ENCODE data around the gene CASP8AP2. TPM values are rescaled to one million over a fixed set of nuclear protein-coding genes. Genes with fewer than 3 reads are reported as not detected.
"Not testable (repeated sequence)": the region's sequence is repeated elsewhere in the genome, so short reads cannot be mapped to it uniquely, and the experiment has no call there.

Gene CASP8AP2
- total RNA-seq, result 10 to 100 TPM; 11.2 to 14.2 TPM
- long read RNA-seq, partial matches to known transcripts, result 0 of 8 reads
- long read RNA-seq, other reads (novel, unspliced or antisense), result 4 of 8 reads

DNA sequence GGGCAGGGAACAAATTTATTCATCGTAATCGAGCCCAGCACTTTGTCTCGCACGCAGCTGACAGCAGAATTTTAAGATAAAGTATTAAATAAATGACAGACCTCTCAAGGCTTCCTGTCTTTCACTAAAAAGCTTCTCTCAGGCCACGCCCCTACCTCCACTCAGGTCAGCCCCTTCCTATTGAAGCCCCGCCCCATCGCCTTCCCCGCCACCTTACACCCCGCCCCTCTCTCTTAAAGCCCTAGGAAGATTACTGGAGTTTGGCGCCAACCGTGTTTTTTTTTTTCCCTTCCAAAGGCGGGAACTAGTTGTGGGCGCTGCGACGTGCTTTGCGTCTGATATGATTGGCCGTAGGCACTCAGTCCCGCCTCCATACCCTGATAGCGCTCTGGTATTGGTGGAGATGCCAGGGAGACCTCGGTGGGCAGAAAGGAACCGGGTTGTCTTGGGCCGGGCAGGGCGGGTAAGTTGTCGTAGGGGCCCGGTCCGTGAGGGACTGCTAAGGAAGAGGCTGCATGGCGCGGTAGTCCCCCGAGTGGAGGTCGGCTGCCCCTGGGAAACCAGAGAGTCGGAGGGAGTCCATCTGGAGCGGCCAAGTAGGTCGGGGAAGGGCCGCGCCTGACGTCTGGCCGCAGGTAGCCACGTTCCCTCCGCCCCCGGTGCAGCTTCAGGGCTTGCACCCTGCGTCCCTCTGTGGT lies at the start of gene CASP8AP2:
CASP8AP2 (plus strand) TSS at position 409 of the 698 bp plus-strand sequence.
- intact Hi-C loops (cut with DNase I), result no loop called here
- ATAC-seq, result peak; percentile 99
- peak; percentile 94 for DNase-seq

DNA sequence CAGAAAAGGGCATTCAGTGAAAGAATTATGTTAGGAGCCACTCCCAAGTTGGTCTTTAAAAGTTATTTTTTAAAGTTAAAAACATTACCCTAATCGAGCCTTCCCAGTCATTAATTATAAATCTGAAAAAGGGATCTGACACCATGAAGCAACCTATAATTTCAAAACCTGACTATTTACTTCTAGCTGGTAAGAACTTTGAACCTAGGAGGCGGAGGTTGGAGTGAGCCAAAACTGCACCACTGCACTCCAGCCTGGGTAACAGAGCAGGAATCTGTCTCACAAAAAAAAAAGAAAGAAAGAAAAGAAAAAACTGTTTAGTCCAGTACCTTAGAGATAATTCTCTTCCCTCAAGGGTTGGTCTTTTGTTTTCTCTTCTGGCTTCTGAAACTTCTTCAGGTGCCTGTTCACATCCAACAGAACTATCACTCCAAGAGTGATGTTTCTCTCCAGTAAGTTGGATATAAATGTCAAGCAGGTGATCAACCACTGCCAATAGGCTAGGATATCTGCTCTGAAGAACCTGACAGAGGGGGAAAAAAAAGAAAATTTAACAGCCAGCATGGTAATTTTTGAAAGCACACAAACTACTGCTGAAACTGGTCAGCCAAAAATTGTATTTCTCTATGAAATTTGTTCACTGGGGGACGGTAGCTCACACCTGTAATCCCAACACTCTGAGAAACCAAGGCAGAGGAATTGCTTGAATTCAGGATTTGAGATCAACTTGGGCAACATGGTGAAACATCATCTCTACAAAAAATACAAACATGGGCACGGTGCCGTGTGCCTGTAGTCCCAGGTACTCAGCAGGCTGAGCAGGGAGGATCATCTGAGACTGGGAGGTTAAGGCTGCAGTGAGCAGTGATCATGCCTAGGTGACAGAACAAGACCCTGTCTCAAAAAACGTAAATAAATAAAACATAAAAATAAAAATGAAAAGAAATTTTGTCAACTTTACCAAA lies 48.3 kb upstream of the CASP8AP2 start:
- intact Hi-C loops (cut with DNase I), result no loop called here

DNA sequence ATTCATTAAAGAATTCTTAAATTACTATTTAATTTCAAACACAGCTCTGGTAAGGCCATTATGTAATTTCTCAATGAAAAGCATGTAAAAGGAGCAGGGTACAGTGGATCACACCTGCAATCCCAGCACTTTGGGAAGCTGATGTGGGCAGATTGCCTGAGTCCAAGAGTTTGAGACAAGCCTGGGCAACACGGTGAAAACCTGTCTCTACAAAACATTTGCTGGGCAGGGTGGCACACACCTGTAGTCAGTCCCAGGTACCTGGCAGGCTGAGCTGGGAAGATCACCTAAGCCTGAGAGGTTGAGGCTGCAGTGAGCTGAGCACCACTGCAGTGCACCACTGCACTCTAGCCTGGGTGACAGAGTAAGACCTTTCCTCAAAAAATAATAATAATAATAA lies 47.5 kb upstream of the CASP8AP2 start:
- DNase-seq, result no peak
- intact Hi-C loops (cut with DNase I), result no loop called here
- ATAC-seq, result no peak

More for the DNA sequence above, 48.3 kb upstream of the CASP8AP2 start:
- DNase-seq (no peak), ATAC-seq (no peak)

DNA sequence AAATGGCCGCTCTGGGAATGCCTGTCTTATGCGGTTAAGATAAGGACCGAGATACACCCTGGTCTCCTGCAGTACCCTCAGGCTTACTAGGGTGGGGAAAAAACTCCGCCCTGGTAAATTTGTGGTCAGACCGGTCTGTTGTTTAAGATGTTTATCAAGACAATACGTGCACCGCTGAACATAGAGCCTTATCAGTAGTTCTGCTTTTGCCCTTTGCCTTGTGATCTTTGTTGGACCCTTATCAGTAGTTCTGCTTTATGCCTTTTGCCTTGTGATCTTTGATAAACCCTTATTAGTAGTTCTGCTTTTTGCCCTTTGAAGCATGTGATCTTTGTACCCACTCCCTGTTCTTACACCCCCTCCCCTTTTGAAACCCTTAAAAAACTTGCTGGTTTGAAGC lies 46.4 kb upstream of the CASP8AP2 start:
- DNase-seq; ATAC-seq; intact Hi-C loops (cut with DNase I): not testable (repeated sequence)

DNA sequence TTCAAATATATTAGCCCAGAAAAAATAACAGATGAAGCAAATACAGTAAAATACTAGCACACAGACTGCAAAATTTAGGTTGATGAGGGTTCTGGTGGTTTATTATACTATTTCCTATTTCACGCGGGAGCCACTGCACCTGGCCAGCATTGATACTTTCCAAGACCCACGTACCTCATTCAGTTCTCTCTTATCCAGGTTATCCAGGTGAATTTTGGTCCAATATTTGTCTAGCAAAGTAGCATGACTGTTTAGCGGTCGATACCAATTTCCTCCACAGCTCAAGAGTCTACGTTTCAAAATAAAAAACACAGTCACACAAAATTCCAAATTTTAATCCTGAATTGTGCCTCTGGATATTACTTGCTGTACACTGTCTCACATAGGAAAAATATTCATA lies 44.8 kb upstream of the CASP8AP2 start:
- intact Hi-C loops (cut with DNase I), result no loop called here
- no peak for DNase-seq

DNA sequence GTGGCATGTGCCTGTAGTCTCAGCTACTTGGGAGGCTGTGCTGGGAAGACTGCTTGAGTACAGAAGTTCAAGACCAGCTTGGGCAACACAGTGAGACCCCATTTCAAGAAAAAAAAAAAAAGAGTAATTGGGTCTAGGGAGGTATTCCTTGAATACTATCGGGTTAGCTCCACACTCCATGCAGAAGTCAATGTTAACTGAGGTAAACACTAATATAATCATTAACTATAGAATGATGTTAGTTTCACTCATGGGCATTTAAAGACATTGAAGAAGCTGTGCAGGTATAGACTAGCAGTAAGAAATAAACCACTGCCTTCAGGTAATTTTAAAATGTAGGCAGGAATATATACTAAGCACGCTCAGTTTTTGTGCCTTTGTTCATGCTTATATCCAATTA lies 42.7 kb upstream of the CASP8AP2 start:
- DNase-seq (no peak), ATAC-seq (no peak)
- intact Hi-C loops (cut with DNase I), result no loop called here

More for the DNA sequence above, 44.8 kb upstream of the CASP8AP2 start:
- no peak for ATAC-seq

DNA sequence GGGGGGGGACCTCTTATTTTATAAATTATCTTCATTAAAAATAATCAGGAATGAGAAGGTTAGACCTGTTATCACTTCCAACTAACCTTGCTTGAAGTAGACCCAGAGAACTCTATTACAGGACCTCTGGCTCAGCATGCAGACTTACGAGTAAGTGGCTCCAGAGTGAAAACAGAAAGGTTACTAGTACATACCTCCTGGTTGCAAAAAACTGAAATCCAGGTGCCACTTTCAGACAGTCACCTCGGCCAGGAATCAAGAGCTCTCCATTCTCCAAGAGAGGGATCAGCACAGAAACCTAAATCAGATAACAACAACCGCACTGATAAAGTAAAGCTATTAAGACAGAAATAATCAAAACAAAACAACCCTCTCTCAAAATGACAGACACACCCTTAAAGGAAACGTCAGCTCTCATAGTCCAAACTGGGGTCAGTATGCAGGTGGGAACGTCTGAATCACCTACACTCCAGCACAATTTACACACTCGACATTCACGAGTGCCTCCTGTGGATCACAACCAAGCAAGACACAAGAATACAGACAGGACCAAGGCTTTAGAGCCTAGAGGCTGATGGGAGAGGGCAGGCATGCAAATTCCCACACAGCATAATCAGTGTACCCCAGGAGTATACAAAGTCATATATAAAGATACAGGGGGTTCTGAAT lies 41.9 kb upstream of the CASP8AP2 start:
- intact Hi-C loops (cut with DNase I), result no loop called here
- no peak for ATAC-seq
- DNase-seq, result no peak

DNA sequence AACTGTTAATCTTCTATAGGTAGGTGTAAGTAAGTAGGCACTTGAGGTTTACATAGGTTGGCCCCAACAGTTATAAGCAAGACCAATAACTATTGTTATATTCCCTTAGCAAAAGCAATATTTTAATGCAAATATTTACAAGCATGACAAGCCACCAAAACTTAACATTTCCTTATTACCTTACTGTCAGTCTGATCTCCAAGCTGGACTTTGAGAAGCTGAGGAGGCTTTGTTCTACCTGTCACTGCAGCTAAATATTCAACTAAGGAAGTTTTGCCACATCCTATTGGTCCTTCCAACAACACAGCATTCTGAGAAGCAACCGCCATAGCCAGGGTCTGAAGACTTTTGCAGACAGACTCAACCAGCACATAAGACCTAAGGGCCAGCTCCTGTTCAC lies 39.7 kb upstream of the CASP8AP2 start:
- no peak for DNase-seq
- no peak for ATAC-seq
- intact Hi-C loops (cut with DNase I), result no loop called here

DNA sequence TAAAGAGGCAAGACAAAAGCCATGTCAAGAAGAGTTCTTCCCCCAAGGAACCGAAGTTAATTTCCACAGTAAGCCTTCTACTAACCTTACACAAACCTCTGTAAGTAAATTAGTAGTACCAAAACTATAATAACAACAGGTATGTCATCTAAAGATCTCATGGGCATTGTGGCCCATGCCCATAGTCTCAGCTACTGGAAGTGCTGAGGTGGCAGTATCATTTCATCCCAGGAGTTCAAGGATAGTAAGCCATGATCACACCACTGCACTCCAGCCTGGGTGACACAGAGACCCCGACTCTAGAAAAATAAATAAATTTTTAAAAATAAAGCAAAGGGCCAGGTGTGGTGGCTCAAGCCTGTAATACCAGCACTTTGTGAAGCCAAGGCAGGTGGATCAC lies 39.3 kb upstream of the CASP8AP2 start:
- DNase-seq (no peak), ATAC-seq (no peak)
- intact Hi-C loops (cut with DNase I), result no loop called here

DNA sequence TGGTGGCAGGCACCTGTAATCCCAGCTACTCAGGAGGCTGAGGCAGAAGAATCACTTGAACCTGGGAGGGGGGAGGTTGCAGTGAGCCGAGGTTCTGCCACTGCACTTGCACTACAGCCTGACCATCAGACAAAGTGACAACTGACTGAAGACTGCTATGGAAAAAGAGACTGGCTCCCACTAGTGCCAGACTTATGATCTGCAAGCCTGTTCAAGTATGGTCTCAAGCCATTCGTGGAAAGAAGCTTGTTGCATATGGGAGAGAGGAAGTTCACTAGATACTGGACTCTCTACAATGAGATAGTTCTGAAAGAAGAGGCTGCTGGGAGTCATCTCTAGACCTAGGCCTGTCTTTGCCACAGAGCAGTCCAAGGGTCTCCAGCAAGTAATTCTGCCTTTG lies 36.8 kb upstream of the CASP8AP2 start:
- intact Hi-C loops (cut with DNase I), result no loop called here
- ATAC-seq, result peak; percentile 63 to 67
- no peak for DNase-seq

DNA sequence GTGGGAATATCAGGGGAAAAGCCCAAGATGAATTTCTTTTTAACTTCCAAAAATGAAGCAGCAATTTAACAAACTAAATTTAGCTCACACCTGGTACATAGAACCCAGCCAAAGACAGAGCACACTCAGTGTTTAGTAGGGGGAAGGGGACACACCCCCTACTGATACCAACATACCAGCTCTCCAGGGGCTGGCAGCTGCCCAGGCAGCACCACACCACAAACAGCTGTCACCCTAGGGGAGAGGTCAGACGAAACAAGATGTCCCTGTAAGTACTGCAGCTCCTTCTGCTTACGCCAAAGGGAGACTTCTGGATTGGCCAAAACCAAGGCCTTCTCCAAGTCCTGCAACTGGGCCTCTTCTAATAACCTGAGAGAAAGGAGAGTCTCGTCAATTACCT lies 36.1 kb upstream of the CASP8AP2 start:
- intact Hi-C loops (cut with DNase I), result no loop called here
- peak; percentile 78 to 85 for ATAC-seq

DNA sequence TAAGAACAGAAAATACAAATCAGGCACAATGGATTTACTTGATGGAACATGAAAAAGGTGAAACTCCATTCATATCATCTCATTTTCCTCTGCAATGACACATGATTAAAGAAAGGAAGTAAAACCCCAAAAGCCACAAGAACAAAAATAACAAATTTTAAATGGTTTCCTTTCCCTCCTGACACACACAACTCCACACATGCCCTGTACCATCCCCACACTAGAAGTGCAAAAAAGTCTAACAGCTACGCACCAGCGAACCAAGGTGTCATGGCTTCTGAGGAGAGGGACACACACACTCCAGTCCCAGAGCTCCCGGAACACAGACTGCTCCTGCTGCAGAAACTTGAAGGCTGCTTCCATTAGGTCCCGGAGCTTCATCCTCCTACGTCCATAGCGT lies 35.4 kb upstream of the CASP8AP2 start:
- DNase-seq, result no peak
- intact Hi-C loops (cut with DNase I), result no loop called here
- ATAC-seq, result no peak

More for the DNA sequence above, 36.1 kb upstream of the CASP8AP2 start:
- peak; percentile 31 for DNase-seq

DNA sequence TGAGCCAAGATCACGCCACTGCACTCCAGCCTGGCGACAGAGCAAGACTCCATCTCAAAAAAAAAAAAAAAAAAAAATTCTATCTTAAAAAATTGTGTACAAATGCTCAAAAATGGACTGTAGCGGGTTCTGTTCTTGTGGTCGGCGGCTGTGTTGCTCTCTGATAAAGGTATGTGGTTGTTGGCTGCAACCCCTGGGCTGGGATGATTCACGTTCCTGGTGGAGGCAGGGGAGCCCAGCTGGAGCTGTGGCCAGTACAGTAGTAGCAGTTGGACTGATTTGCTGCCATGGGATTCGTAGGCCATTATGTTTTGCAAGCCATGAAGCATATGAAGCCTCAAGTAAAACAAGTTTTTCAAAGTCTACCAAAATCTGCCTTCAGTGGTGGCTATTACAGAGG lies 32.4 kb upstream of the CASP8AP2 start:
- ATAC-seq (peak in 1 of 2 donors; percentile 62), DNase-seq (peak; percentile 41)
- intact Hi-C loops (cut with DNase I), result no loop called here

DNA sequence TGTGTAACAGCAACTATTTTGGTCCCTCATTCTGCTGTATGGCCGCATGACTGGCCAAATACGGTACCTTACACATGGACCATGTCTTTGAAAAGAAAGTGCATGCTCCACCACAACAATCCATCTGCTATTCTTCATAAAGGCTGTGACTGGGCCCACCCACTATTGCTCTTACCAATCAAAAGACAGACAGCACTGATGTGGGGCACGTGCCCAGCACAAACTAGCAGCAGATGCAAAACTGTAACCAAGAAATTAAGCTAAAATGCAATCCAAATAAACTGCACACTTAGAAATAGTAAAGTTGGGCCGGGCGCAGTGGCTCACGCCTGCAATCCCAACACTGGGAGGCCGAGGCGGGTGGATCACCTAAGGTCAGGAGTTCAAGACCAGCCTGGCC lies 30.6 kb upstream of the CASP8AP2 start:
- DNase-seq, result no peak
- no peak for ATAC-seq
- intact Hi-C loops (cut with DNase I), result no loop called here

DNA sequence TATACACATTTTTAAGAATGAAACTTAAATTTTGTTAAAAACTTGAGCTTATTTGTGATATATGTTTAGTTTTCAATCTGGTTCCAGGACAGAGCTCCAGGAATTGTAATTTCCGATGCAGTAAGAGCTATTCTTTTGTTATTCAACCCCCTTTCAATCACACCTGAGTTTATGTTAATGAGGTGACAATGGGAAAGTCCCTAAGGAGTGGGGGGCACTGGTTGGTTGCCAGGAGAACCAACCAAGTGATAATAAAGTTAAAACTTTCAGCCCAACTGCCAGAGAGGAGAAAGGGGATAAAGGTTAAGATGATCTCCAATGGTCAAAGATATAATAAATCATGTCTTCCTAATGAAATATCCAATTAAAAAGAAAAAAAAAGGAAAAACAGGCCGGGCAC lies 29.9 kb upstream of the CASP8AP2 start:
- no peak for DNase-seq
- intact Hi-C loops (cut with DNase I), result no loop called here
- no peak for ATAC-seq

DNA sequence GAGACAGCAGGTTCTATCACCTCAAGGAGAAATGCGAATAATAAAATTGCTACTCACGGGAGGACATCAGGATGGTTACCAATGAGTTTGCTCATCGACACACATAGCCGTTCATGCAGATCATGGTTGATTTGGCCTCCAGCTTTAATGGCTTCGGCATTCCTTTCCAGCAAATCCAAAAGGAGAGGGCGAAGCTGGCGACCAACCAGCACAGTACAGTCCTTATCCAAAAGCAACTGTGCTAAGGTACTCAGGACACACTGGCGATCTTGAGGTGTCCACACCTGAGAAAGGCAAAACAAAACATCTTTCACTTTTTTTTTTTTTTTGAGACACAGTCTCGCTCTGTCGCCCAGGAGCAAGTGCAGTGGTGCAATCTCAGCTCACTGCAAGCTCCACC lies 26.4 kb upstream of the CASP8AP2 start:
- intact Hi-C loops (cut with DNase I), result no loop called here
- ATAC-seq (no peak), DNase-seq (no peak)

DNA sequence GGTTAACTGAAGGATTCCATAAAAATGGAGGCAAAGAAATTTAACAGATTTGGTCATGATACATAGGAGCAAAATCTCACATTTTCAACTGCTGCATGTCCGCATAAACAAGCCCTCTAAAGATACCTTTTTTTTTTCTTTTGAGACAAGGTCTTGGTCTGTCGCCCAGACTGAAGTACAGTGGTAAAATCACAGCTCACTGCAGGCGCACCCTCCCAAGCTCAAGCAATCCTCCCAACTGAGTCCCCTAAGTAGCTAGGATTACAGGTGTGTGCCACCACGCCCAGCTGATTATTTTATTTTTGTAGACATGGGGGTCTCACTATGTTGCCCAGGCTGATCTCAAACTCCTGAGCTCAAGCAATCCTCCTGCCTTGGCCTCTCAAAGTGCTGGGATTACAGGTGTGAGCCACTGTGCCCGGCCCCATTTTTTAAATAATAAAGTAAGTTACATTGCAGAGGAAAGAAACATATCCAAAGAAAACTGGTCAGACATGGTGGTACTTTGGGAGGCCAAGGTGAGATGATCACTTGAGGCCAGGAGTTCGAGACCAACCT lies 23.8 kb upstream of the CASP8AP2 start:
- intact Hi-C loops (cut with DNase I), result no loop called here
- DNase-seq, result no peak
- no peak for ATAC-seq

DNA sequence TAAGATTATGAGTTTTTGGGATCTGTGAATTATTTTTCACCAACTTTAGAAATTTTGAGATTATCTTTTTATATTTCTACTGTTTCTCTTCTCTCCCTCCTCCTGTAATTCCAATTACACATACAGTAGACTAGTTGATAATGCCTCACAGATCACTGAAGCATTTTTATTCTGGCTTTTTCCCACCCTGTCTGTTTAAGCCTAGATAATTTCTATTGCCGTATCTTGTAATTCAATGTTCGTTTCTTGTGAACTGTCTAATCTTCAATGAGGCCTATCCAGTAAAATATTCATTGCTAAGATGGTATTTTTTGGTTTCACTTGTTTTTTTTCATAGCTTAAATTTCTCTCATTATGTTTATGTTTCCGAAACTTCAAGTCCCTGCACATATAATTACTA lies 22.1 kb upstream of the CASP8AP2 start:
- intact Hi-C loops (cut with DNase I), result no loop called here
- ATAC-seq (no peak), DNase-seq (no peak)

DNA sequence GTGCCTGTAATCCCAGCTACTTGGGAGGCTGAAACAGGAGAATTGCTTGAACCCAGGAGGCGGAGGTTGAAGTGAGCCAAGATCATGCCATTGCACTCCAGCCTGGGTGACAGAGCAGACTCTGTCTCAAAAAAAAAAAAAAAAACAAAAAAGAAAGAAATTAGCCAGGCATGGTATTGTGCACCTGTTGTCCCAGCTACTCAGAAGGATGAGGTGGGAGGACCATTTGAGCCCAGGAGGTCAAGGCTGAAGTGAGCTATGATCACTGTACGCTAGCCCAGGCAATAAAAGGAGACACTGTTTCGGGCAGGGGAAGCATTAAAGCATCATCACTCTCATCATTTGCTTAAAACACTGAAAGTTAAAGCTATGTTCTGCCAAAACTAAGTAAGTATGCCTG lies 16.3 kb upstream of the CASP8AP2 start:
- ATAC-seq; DNase-seq; intact Hi-C loops (cut with DNase I): not testable (repeated sequence)

Data from left cardiac atrium (tissue), 4 donors.